IMR-90 (cell line): ENCODE results near the gene RPN1. TPM values are rescaled to one million over a fixed set of nuclear protein-coding genes. Genes with fewer than 3 reads are reported as not detected.

ENCODE experiments used
- ATAC-seq: fragments of 200-7000 bp; cut with Tn5 transposase; 2 replicates; pipeline ENCODE4 v1.9.1; 2020; ENCODE audit warnings: low read depth, mild to moderate bottlenecking, moderate library complexity
- BruUV-seq: library from RNA; stranded (reverse); fragments of 400-500 nt; replicated peaks from 2 replicates; lab custom pipeline; 2021; lab: Mats Ljungman, UMichigan
- CTCF ChIA-PET: fragments of 300-600 bp; formaldehyde crosslinking; extraction: SDS; loops from one replicate; lab custom pipeline; 2021; ENCODE audit warnings: antibody characterized with exemption; lab: Yijun Ruan, JAX
- POLR2A ChIA-PET: fragments of 300-600 bp; sonication (Branson Sonifier 250); formaldehyde crosslinking; loops from one replicate; lab custom pipeline; 2022; ENCODE audit warnings: antibody characterized with exemption; ENCODE audit not compliant: unreplicated experiment; lab: Charles Lee
- DNase-seq: peaks from one replicate; pipeline ENCODE4 v3.0.0; 2013
- H2AFZ ChIP-seq: replicated peaks from 2 replicates; pipeline ENCODE3; 2013; ENCODE audit warnings: low read length, mild to moderate bottlenecking; ENCODE audit not compliant: poor library complexity
- H2AK5ac ChIP-seq: 2 replicates; pipeline ENCODE4 v1.6.1; 2013; ENCODE audit warnings: low read depth, low read length, inconsistent platforms
- H2AK9ac ChIP-seq: replicated peaks from 2 replicates; pipeline ENCODE3; 2013; ENCODE audit warnings: mild to moderate bottlenecking, low read depth, low read length, moderate library complexity; ENCODE audit not compliant: poor library complexity
- H2BK120ac ChIP-seq: 2 replicates; pipeline ENCODE4 v1.6.1; 2013; ENCODE audit warnings: low read depth, low read length, inconsistent platforms
- H2BK15ac ChIP-seq: 3 replicates; pipeline ENCODE4 v1.6.1; 2013; ENCODE audit warnings: low read depth, low read length, inconsistent platforms
- H2BK20ac ChIP-seq: 2 replicates; pipeline ENCODE4 v1.6.1; 2013; ENCODE audit warnings: low read depth, mild to moderate bottlenecking, inconsistent platforms, low read length, moderate library complexity
- H2BK5ac ChIP-seq: 2 replicates; pipeline ENCODE4 v1.6.1; 2013; ENCODE audit warnings: mild to moderate bottlenecking, low read depth, low read length, inconsistent platforms; ENCODE audit not compliant: poor library complexity, severe bottlenecking
- H3K14ac ChIP-seq: replicated peaks from 2 replicates; pipeline ENCODE4 v1.6.1; 2013; ENCODE audit warnings: low read depth, low read length, inconsistent platforms
- H3K18ac ChIP-seq: 2 replicates; pipeline ENCODE4 v1.6.1; 2013; ENCODE audit warnings: low read depth, low read length, control low read depth
- H3K23ac ChIP-seq: 2 replicates; pipeline ENCODE4 v1.6.1; 2013; ENCODE audit warnings: low read depth, low read length, inconsistent platforms
- H3K27ac ChIP-seq: 2 replicates; pipeline ENCODE4 v1.5.1; 2013; ENCODE audit warnings: mild to moderate bottlenecking, control low read depth, low read length; ENCODE audit not compliant: insufficient read depth
- H3K27me3 ChIP-seq: 2 replicates; pipeline ENCODE4 v1.6.1; 2013; ENCODE audit warnings: low read length; ENCODE audit not compliant: control insufficient read depth, insufficient read depth
- H3K36me3 ChIP-seq: 2 replicates; pipeline ENCODE4 v1.6.1; 2013; ENCODE audit warnings: low read length, mixed read lengths; ENCODE audit not compliant: control insufficient read depth, insufficient read depth
- H3K4ac ChIP-seq: 2 replicates; pipeline ENCODE4 v1.6.1; 2013; ENCODE audit warnings: low read depth, low read length, inconsistent platforms
- H3K4me1 ChIP-seq: 2 replicates; pipeline ENCODE4 v1.6.1; 2013; ENCODE audit warnings: low read length, mixed read lengths; ENCODE audit not compliant: control insufficient read depth, insufficient read depth
- H3K4me2 ChIP-seq: 2 replicates; pipeline ENCODE4 v1.6.1; 2013; ENCODE audit warnings: low read depth, mild to moderate bottlenecking, control low read depth, low read length, moderate library complexity
- H3K4me3 ChIP-seq: 2 replicates; pipeline ENCODE4 v1.5.1; 2013; ENCODE audit warnings: low read depth, mild to moderate bottlenecking, control low read depth, low read length, moderate library complexity; ENCODE audit not compliant: insufficient read depth
- H3K56ac ChIP-seq: 2 replicates; pipeline ENCODE4 v1.6.1; 2013; ENCODE audit warnings: low read length, inconsistent platforms; ENCODE audit not compliant: insufficient read depth; ENCODE audit errors: extremely low read depth
- H3K79me1 ChIP-seq, 2 experiments: 2 replicates each; pipeline ENCODE4 v1.6.1; 2013; ENCODE audit warnings: low read length in 2 of 2, inconsistent platforms in 1 of 2, low read depth in 1 of 2
- H3K9ac ChIP-seq: 2 replicates; pipeline ENCODE4 v1.6.1; 2013; ENCODE audit warnings: low read depth, low read length, control low read depth
- H3K9me1 ChIP-seq: 2 replicates; pipeline ENCODE4 v1.6.1; 2013; ENCODE audit warnings: low read length, inconsistent platforms; ENCODE audit not compliant: insufficient read depth
- H3K9me3 ChIP-seq: 2 replicates; pipeline ENCODE4 v1.6.1; 2013; ENCODE audit warnings: low read length; ENCODE audit not compliant: control insufficient read depth, insufficient read depth
- H4K20me1 ChIP-seq: 2 replicates; pipeline ENCODE4 v1.6.1; 2013; ENCODE audit warnings: low read length, inconsistent platforms; ENCODE audit not compliant: insufficient read depth
- H4K5ac ChIP-seq: 2 replicates; pipeline ENCODE4 v1.6.1; 2013; ENCODE audit warnings: mild to moderate bottlenecking, low read depth, low read length, control low read depth
- H4K8ac ChIP-seq, 2 experiments: 2 replicates each; pipeline ENCODE4 v1.6.1; 2013; ENCODE audit warnings: low read depth in 2 of 2, low read length in 2 of 2, control low read depth in 1 of 2, inconsistent platforms in 1 of 2
- H4K91ac ChIP-seq: 2 replicates; pipeline ENCODE4 v1.6.1; 2013; ENCODE audit warnings: low read depth, low read length, inconsistent platforms; ENCODE audit not compliant: insufficient read depth
- BHLHE40 ChIP-seq: fragments of 150-350 bp; IDR thresholded peaks from 2 replicates; pipeline ENCODE4 v1.6.1; 2016; ENCODE audit warnings: mild to moderate bottlenecking, low read depth, low read length
- CEBPB ChIP-seq: IDR thresholded peaks from 2 replicates; pipeline ENCODE4 v1.6.1; 2012; ENCODE audit warnings: low read depth, low read length, improper control_type of control experiment
- CHD1 ChIP-seq: IDR thresholded peaks from 2 replicates; pipeline ENCODE4 v1.6.1; 2012; ENCODE audit warnings: low read depth, low read length, improper control_type of control experiment
- FOS ChIP-seq: fragments of 150-350 bp; IDR thresholded peaks from 2 replicates; pipeline ENCODE4 v1.6.1; 2016; ENCODE audit warnings: low read depth, low read length
- MAFK ChIP-seq: IDR thresholded peaks from 2 replicates; pipeline ENCODE4 v1.6.1; 2012; ENCODE audit warnings: low read depth, low read length, improper control_type of control experiment
- MXI1 ChIP-seq: IDR thresholded peaks from 2 replicates; pipeline ENCODE4 v1.6.1; 2012; ENCODE audit warnings: low read depth, mild to moderate bottlenecking, low read length, moderate library complexity, borderline replicate concordance
- NFE2L2 ChIP-seq: fragments of 150-350 bp; IDR thresholded peaks from 2 replicates; pipeline ENCODE4 v1.6.1; 2016; ENCODE audit warnings: low read depth, mild to moderate bottlenecking, low read length
- POLR2A ChIP-seq: IDR thresholded peaks from 2 replicates; pipeline ENCODE4 v1.6.1; 2012; ENCODE audit warnings: mild to moderate bottlenecking, low read depth, low read length
- RAD21 ChIP-seq: IDR thresholded peaks from 2 replicates; pipeline ENCODE4 v1.6.1; 2012; ENCODE audit warnings: low read length, improper control_type of control experiment
- RCOR1 ChIP-seq: IDR thresholded peaks from 2 replicates; pipeline ENCODE4 v1.6.1; 2012; ENCODE audit warnings: mild to moderate bottlenecking, low read length, improper control_type of control experiment; ENCODE audit not compliant: insufficient replicate concordance
- RFX5 ChIP-seq: IDR thresholded peaks from 2 replicates; pipeline ENCODE4 v1.8.0; 2012; ENCODE audit warnings: low read depth, mild to moderate bottlenecking, low read length, moderate library complexity
- SMC3 ChIP-seq: fragments of 150-350 bp; IDR thresholded peaks from 2 replicates; pipeline ENCODE4 v1.6.1; 2016; ENCODE audit warnings: low read depth, mild to moderate bottlenecking, antibody characterized with exemption, low read length, moderate library complexity
- WGBS, 2 experiments: methylation state at CpG; one replicate each; pipeline versions ENCODE4 v1.1.5 to v1.1.7; 2013; ENCODE audit warnings: missing lambda C conversion rate in 2 of 2; ENCODE audit not compliant: insufficient read length in 1 of 2; ENCODE audit errors: extremely low coverage in 2 of 2; 5-methylcytosine and 5-hydroxymethylcytosine counted together
- dilution Hi-C: fragments of 300-500 bp; cut with HindIII; formaldehyde crosslinking; loops from one replicate; pipeline ENCODE4 v1.14.3; 2018; ENCODE audit warnings: low sequenced_read_pairs; ENCODE audit not compliant: unreplicated experiment
- in situ Hi-C: fragments of 300-500 bp; cut with MboI; formaldehyde crosslinking; loops from 3 replicates; pipeline ENCODE4 v1.14.3; 2019; ENCODE audit warnings: low sequenced_read_pairs, inconsistent platforms, mixed read lengths
- intact Hi-C: fragments of 100-400 bp; cut with micrococcal nuclease; formaldehyde crosslinking; loops from 2 replicates; pipeline ENCODE4 v1.10.0; 2022
- polyA plus RNA-seq, 3 experiments: library from polyadenylated mRNA; depleted of rRNA; stranded (reverse); fragments of >200 nt; gene quantifications; 2 replicates each; pipeline ENCODE4 v1.2.3, GENCODE V29; 2012; ENCODE audit warnings: low replicate concordance in 1 of 3
- total RNA-seq: library from RNA; depleted of rRNA; stranded (reverse); fragments of >200 nt; gene quantifications from 2 replicates; pipeline ENCODE4 v1.2.3, GENCODE V29; 2012
- TF ChIP-seq, protein P1 (sequence below): conservative IDR thresholded peaks from 2 replicates; pipeline ENCODE4 v1.5.1; 2012; ENCODE audit warnings: mild to moderate bottlenecking, low read depth, low read length, improper control_type of control experiment
- TF ChIP-seq, protein P2 (sequence below): fragments of 150-350 bp; IDR thresholded peaks from 2 replicates; pipeline ENCODE4 v1.6.1; 2017; ENCODE audit warnings: mild to moderate bottlenecking, antibody characterized with exemption, low read length, low read depth
- TF ChIP-seq, protein P3 (sequence below): fragments of 150-350 bp; IDR thresholded peaks from 2 replicates; pipeline ENCODE4 v1.6.1; 2016; ENCODE audit warnings: low read depth, mild to moderate bottlenecking, low read length, moderate library complexity, borderline replicate concordance

Gene RPN1
- total and polyA plus RNA-seq, 2 of the 4 experiments (the other 2 are of a cell fraction): 252 to 736 TPM

DNA sequence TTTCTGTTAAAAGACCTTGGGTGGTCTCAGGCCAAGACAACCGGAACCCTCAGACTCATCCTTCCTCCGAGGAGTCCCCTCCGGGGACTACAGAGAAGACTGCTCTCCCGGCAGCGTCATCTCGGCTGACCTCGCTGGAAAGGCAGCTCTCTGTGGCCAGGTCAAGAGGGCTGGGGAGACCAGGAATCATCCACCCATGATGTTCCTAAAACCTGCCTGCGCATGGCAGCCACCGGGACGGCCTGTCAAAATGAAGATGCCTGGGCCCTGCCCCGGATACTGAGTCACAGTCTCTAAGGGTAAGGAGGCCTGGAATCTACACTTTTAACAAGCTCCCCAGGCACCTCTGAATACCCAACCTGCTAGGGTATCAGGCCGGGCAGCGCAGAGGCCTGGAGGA is 78.6 kb downstream of the RPN1 start:
- H2AK5ac ChIP-seq: no peak overlapping the region
- ATAC-seq: no peak

More for the DNA sequence above, 78.6 kb downstream of the RPN1 start:
- H4K20me1 ChIP-seq: no peaks in the 10 kb centered on the region
- DNase-seq: no peak
- no peak overlapping the region for H3K4me2 ChIP-seq
- intact Hi-C loops (no loop called here), dilution Hi-C loops (no loop called here), in situ Hi-C loops (no loop called here)
- H4K8ac ChIP-seq: no peak overlapping the region
- H2BK15ac ChIP-seq: no peak overlapping the region
- no peak overlapping the region for H3K56ac ChIP-seq
- no CpG with 5 or more reads among the region's 13 CpGs for WGBS, 2 experiments
- H4K91ac ChIP-seq: no peak overlapping the region
- H3K18ac ChIP-seq: no peak overlapping the region
- no peaks in the 10 kb centered on the region for H3K36me3 ChIP-seq
- H2BK120ac ChIP-seq: no peak overlapping the region
- CTCF ChIA-PET: no interaction called here
- H3K79me1 ChIP-seq: no peaks in the 10 kb centered on the region
- H2BK20ac ChIP-seq: no peak overlapping the region
- no peak overlapping the region for H2BK5ac ChIP-seq
- H4K5ac ChIP-seq: no peak overlapping the region
- H3K4ac ChIP-seq: no peak overlapping the region
- H2AFZ ChIP-seq: no peak overlapping the region
- POLR2A ChIA-PET: no interaction called here
- no peak overlapping the region for H3K23ac ChIP-seq
- no peak overlapping the region for H3K4me3 ChIP-seq
- no peak overlapping the region for H3K14ac ChIP-seq
- BruUV-seq: no TSS peak
- peaks cover 34% of the 10 kb centered on the region for H3K27me3 ChIP-seq
- no peak overlapping the region for H3K27ac ChIP-seq
- no peaks in the 10 kb centered on the region for H3K9me3 ChIP-seq
- no peak overlapping the region for H2AK9ac ChIP-seq
- H3K4me1 ChIP-seq: no peaks in the 10 kb centered on the region
- TF ChIP-seq BHLHE40 (no peak), RCOR1 (no peak), MAFK (no peak), NFE2L2 (no peak), CHD1 (no peak), POLR2A (no peak), FOS (no peak), MXI1 (no peak), CEBPB (no peak), RAD21 (no peak), RFX5 (no peak), SMC3 (no peak)
- TF ChIP-seq, protein P1, sequence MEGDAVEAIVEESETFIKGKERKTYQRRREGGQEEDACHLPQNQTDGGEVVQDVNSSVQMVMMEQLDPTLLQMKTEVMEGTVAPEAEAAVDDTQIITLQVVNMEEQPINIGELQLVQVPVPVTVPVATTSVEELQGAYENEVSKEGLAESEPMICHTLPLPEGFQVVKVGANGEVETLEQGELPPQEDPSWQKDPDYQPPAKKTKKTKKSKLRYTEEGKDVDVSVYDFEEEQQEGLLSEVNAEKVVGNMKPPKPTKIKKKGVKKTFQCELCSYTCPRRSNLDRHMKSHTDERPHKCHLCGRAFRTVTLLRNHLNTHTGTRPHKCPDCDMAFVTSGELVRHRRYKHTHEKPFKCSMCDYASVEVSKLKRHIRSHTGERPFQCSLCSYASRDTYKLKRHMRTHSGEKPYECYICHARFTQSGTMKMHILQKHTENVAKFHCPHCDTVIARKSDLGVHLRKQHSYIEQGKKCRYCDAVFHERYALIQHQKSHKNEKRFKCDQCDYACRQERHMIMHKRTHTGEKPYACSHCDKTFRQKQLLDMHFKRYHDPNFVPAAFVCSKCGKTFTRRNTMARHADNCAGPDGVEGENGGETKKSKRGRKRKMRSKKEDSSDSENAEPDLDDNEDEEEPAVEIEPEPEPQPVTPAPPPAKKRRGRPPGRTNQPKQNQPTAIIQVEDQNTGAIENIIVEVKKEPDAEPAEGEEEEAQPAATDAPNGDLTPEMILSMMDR: no peak
- TF ChIP-seq, protein P2, sequence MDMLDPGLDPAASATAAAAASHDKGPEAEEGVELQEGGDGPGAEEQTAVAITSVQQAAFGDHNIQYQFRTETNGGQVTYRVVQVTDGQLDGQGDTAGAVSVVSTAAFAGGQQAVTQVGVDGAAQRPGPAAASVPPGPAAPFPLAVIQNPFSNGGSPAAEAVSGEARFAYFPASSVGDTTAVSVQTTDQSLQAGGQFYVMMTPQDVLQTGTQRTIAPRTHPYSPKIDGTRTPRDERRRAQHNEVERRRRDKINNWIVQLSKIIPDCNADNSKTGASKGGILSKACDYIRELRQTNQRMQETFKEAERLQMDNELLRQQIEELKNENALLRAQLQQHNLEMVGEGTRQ: no peak
- TF ChIP-seq, protein P3, sequence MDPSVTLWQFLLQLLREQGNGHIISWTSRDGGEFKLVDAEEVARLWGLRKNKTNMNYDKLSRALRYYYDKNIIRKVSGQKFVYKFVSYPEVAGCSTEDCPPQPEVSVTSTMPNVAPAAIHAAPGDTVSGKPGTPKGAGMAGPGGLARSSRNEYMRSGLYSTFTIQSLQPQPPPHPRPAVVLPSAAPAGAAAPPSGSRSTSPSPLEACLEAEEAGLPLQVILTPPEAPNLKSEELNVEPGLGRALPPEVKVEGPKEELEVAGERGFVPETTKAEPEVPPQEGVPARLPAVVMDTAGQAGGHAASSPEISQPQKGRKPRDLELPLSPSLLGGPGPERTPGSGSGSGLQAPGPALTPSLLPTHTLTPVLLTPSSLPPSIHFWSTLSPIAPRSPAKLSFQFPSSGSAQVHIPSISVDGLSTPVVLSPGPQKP: no peak
- H3K9ac ChIP-seq: no peak overlapping the region
- no peaks in the 10 kb centered on the region for H3K9me1 ChIP-seq
